H9 (cell line): Measurements from ENCODE around the gene KRTAP6-1. TPM values are rescaled to one million over a fixed set of nuclear protein-coding genes. Genes with fewer than 3 reads are reported as not detected.

Source experiments
- DNase-seq: peaks from one replicate; pipeline ENCODE4 v3.0.0-alpha.2; 2017
- H2AFZ ChIP-seq: one replicate; pipeline ENCODE4 v1.6.1; 2013; ENCODE audit warnings: mild to moderate bottlenecking, low read length, control low read depth, moderate library complexity
- H2AK5ac ChIP-seq: 2 replicates; pipeline ENCODE4 v1.6.1; 2013; ENCODE audit warnings: low read length, control low read depth, mixed read lengths; ENCODE audit not compliant: insufficient read length
- H2BK120ac ChIP-seq: one replicate; pipeline ENCODE4 v1.6.1; 2013; ENCODE audit warnings: low read depth, mild to moderate bottlenecking, low read length, control low read depth, inconsistent platforms; ENCODE audit not compliant: poor library complexity, severe bottlenecking
- H2BK12ac ChIP-seq: 2 replicates; pipeline ENCODE4 v1.6.1; 2013; ENCODE audit warnings: low read length, control low read depth, mixed read lengths, low read depth; ENCODE audit not compliant: insufficient read length
- H2BK15ac ChIP-seq: 2 replicates; pipeline ENCODE4 v1.6.1; 2013; ENCODE audit warnings: low read depth, low read length, control low read depth
- H2BK20ac ChIP-seq: one replicate; pipeline ENCODE4 v1.6.1; 2013; ENCODE audit warnings: low read depth, mild to moderate bottlenecking, low read length, control low read depth, inconsistent platforms; ENCODE audit not compliant: poor library complexity, severe bottlenecking
- H2BK5ac ChIP-seq: 2 replicates; pipeline ENCODE4 v1.6.1; 2013; ENCODE audit warnings: low read length, control low read depth, mixed read lengths; ENCODE audit not compliant: insufficient read length
- H3K14ac ChIP-seq: 2 replicates; pipeline ENCODE4 v1.6.1; 2013; ENCODE audit warnings: low read length, control low read depth; ENCODE audit not compliant: insufficient read depth
- H3K18ac ChIP-seq: 2 replicates; pipeline ENCODE4 v1.6.1; 2013; ENCODE audit warnings: low read depth, mild to moderate bottlenecking, mixed read lengths, low read length, control low read depth; ENCODE audit not compliant: insufficient read length
- H3K23ac ChIP-seq: 2 replicates; pipeline ENCODE4 v1.6.1; 2013; ENCODE audit warnings: low read length, control low read depth, mixed read lengths, low read depth; ENCODE audit not compliant: insufficient read length
- H3K23me2 ChIP-seq: 2 replicates; pipeline ENCODE4 v1.6.1; 2013; ENCODE audit warnings: low read depth, mild to moderate bottlenecking, mixed read lengths, low read length, control low read depth; ENCODE audit not compliant: insufficient read length, poor library complexity, severe bottlenecking
- H3K27ac ChIP-seq: 2 replicates; pipeline ENCODE4 v1.5.1; 2013; ENCODE audit warnings: low read length, control low read depth, mixed read lengths, low read depth; ENCODE audit not compliant: insufficient read length
- H3K27me3 ChIP-seq: 2 replicates; pipeline ENCODE4 v1.6.1; 2013; ENCODE audit warnings: low read length, control low read depth, inconsistent platforms; ENCODE audit not compliant: insufficient read depth
- H3K4ac ChIP-seq: 2 replicates; pipeline ENCODE4 v1.6.1; 2013; ENCODE audit warnings: low read depth, mild to moderate bottlenecking, control low read depth, inconsistent platforms, low read length, moderate library complexity
- H3K4me1 ChIP-seq: 2 replicates; pipeline ENCODE4 v1.6.1; 2013; ENCODE audit warnings: low read length, control low read depth, inconsistent platforms; ENCODE audit not compliant: insufficient read depth
- H3K4me2 ChIP-seq: 2 replicates; pipeline ENCODE4 v1.6.1; 2013; ENCODE audit warnings: low read length, control low read depth, mixed read lengths; ENCODE audit not compliant: insufficient read length, insufficient read depth
- H3K56ac ChIP-seq: 2 replicates; pipeline ENCODE4 v1.6.1; 2013; ENCODE audit warnings: low read depth, mild to moderate bottlenecking, mixed read lengths, low read length, control low read depth; ENCODE audit not compliant: insufficient read length
- H3K79me1 ChIP-seq: 2 replicates; pipeline ENCODE4 v1.6.1; 2013; ENCODE audit warnings: low read depth, mild to moderate bottlenecking, moderate library complexity, low read length, control low read depth, inconsistent platforms; ENCODE audit not compliant: insufficient read depth, poor library complexity, severe bottlenecking
- H3K79me2 ChIP-seq: 2 replicates; pipeline ENCODE4 v1.6.1; 2013; ENCODE audit warnings: low read length, control low read depth, inconsistent platforms; ENCODE audit not compliant: insufficient read depth
- H3K9ac ChIP-seq: 2 replicates; pipeline ENCODE4 v1.6.1; 2013; ENCODE audit warnings: low read length, control low read depth, mixed read lengths; ENCODE audit not compliant: insufficient read length; ENCODE audit errors: extremely low read depth
- H3K9me3 ChIP-seq: one replicate; pipeline ENCODE4 v1.6.1; 2013; ENCODE audit warnings: low read depth, low read length, inconsistent platforms; ENCODE audit not compliant: control insufficient read depth
- H3T11ph ChIP-seq: one replicate; pipeline ENCODE4 v1.6.1; 2013; ENCODE audit warnings: mild to moderate bottlenecking, low read length, control low read depth, inconsistent platforms
- H4K20me1 ChIP-seq: one replicate; pipeline ENCODE4 v1.6.1; 2013; ENCODE audit not compliant: control insufficient read depth, insufficient read length, insufficient read depth
- H4K5ac ChIP-seq: 2 replicates; pipeline ENCODE4 v1.6.1; 2013; ENCODE audit warnings: low read depth, mild to moderate bottlenecking, mixed read lengths, low read length, control low read depth; ENCODE audit not compliant: insufficient read length
- H4K8ac ChIP-seq: replicated peaks from 2 replicates; pipeline ENCODE4 v1.6.1; 2013; ENCODE audit warnings: low read length, control low read depth, mixed read lengths, low read depth; ENCODE audit not compliant: insufficient read length
- H4K91ac ChIP-seq: 2 replicates; pipeline ENCODE4 v1.6.1; 2013; ENCODE audit warnings: low read depth, mild to moderate bottlenecking, moderate library complexity, mixed read lengths, low read length, control low read depth; ENCODE audit not compliant: insufficient read length
- H3K27ac Mint-ChIP-seq, 3 experiments: 2 replicates in 2 of 3; 3 replicates in 1 of 3; pipeline ENCODE4 v1.8.0; 2020 to 2021; ENCODE audit warnings: mixed read lengths in 3 of 3, mild to moderate bottlenecking in 1 of 3, moderate library complexity in 1 of 3
- H3K27me3 Mint-ChIP-seq: 2 replicates; pipeline ENCODE4 v1.8.0; 2021; ENCODE audit warnings: low read depth, mild to moderate bottlenecking, moderate library complexity, mixed read lengths
- H3K36me3 Mint-ChIP-seq, 3 experiments: 2 replicates in 2 of 3; 3 replicates in 1 of 3; pipeline ENCODE4 v1.8.0; 2020 to 2021; ENCODE audit warnings: low read depth in 3 of 3, mixed read lengths in 3 of 3; ENCODE audit not compliant: insufficient read depth in 1 of 3
- H3K4me1 Mint-ChIP-seq, 2 experiments: 2 replicates each; pipeline ENCODE4 v1.8.0; 2020; ENCODE audit warnings: mixed read lengths in 2 of 2
- H3K4me3 Mint-ChIP-seq, 2 experiments: 2 replicates in 1 of 2; 3 replicates in 1 of 2; pipeline ENCODE4 v1.8.0; 2020 to 2021; ENCODE audit warnings: mild to moderate bottlenecking in 2 of 2, mixed read lengths in 2 of 2, moderate library complexity in 1 of 2
- H3K9me3 Mint-ChIP-seq, 2 experiments: 2 replicates in 1 of 2; 3 replicates in 1 of 2; pipeline ENCODE4 v1.8.0; 2020; ENCODE audit warnings: mild to moderate bottlenecking in 2 of 2, mixed read lengths in 2 of 2, moderate library complexity in 1 of 2
- CTCF ChIP-seq: fragments of 200-600 bp; sonication (generic); conservative IDR thresholded peaks from 3 replicates; pipeline ENCODE4 v1.8.0; 2021; ENCODE audit warnings: antibody characterized with exemption, mild to moderate bottlenecking
- WGBS: extraction: QIAGEN DNeasy Blood & Tissue Kit; methylation state at CpG from one replicate; pipeline ENCODE4 v1.1.7; 2013; ENCODE audit warnings: missing lambda C conversion rate, low lambda C conversion rate, mixed read lengths; ENCODE audit not compliant: insufficient read length; ENCODE audit errors: extremely low coverage; 5-methylcytosine and 5-hydroxymethylcytosine counted together
- total RNA-seq: library from RNA; stranded (reverse); gene quantifications from 2 replicates; pipeline ENCODE4 v1.2.1, GENCODE V29; 2021

KRTAP6-1 gene
- total RNA-seq, 1 experiment from 2014 or later: not detected

- H3K23ac ChIP-seq: no peak within 1 kb of the TSS
- no peak within 1 kb of the TSS for H3K4me2 ChIP-seq
- H3K18ac ChIP-seq: no peak within 1 kb of the TSS
- no peak within 1 kb of the TSS for H4K8ac ChIP-seq
- H2BK120ac ChIP-seq: no peak within 1 kb of the TSS
- DNase-seq: no peak
- H3K9ac ChIP-seq: no peak within 1 kb of the TSS
- H4K20me1 ChIP-seq: no peaks in the 10 kb centered on the region
- H2BK20ac ChIP-seq: no peak within 1 kb of the TSS
- no peak within 1 kb of the TSS for H2BK5ac ChIP-seq
- H3K27ac ChIP-seq: no peak within 1 kb of the TSS
- H2AK5ac ChIP-seq: no peak within 1 kb of the TSS
- no peaks in the 10 kb centered on the region for H3K4me1 ChIP-seq
- no peak within 1 kb of the TSS for H2AFZ ChIP-seq
- no peak within 1 kb of the TSS for H3K4ac ChIP-seq
- no CpG with 5 or more reads among the region's 2 CpGs for WGBS
- H3K27me3 Mint-ChIP-seq: no peaks in the 10 kb centered on the region; the same call in 1 of the 2 replicates
- no peaks in the 10 kb centered on the region for H3K23me2 ChIP-seq
- no peaks in the 10 kb centered on the region for H3K27me3 ChIP-seq
- no peak within 1 kb of the TSS for H3K56ac ChIP-seq
- H3K14ac ChIP-seq: no peak within 1 kb of the TSS
- no peak within 1 kb of the TSS for H2BK15ac ChIP-seq
- no peak within 1 kb of the TSS for H4K91ac ChIP-seq
- H3K4me3 Mint-ChIP-seq: no peak within 1 kb of the TSS
- H4K5ac ChIP-seq: no peak within 1 kb of the TSS
- no peaks in the 10 kb centered on the region for H3K9me3 ChIP-seq
- H3K36me3 Mint-ChIP-seq: peaks cover 0 to 15% (median 0%) of the 10 kb centered on the region in 3 experiments; a peak in 1 of 7 replicates
- no peaks in the 10 kb centered on the region for H3K79me2 ChIP-seq
- H3K79me1 ChIP-seq: no peaks in the 10 kb centered on the region
- peaks cover 0 to 36% of the 10 kb centered on the region in 2 experiments; a peak in 4 of 5 replicates for H3K9me3 Mint-ChIP-seq
- no peak within 1 kb of the TSS for H3T11ph ChIP-seq
- no peak for TF ChIP-seq CTCF
- no peaks in the 10 kb centered on the region for H3K4me1 Mint-ChIP-seq
- no peak within 1 kb of the TSS for H2BK12ac ChIP-seq
- no peak within 1 kb of the TSS; a peak in 1 of 7 replicates for H3K27ac Mint-ChIP-seq
Measured at GRCh38 chr21:30642564-30642963, 28.8 kb upstream of the KRTAP6-1 start, which contains the start of gene KRTAP20-3. TSS of gene KRTAP20-3 (plus strand) at chr21:30642864.
